Measurements from ENCODE around the gene TRAPPC6A. TPM values are rescaled to one million over a fixed set of nuclear protein-coding genes. Genes with fewer than 3 reads are reported as not detected.
A peak's percentile ranks its signal among the peaks of the same experiment; 100 is the strongest.

Gene TRAPPC6A
- total and polyA plus RNA-seq, 2 of the 13 experiments (the other 11 are each of a cell fraction or from before 2014, with no cell fraction given) = 6.5 to 21.0 TPM

GRCh38 chr19:45177817-45178261 lies at the start of gene TRAPPC6A (continued):
- TF ChIP-seq ZFP91 (CRISPR knock-in tag; IDR thresholded peaks at IDR 0.05; ENCODE audit: borderline replicate concordance) = 0 out of 2 replicates have a peak, but pooled peaks have one; percentile 29
- TF ChIP-seq ONECUT2 (CRISPR knock-in tag; IDR thresholded peaks at IDR 0.05) = no peak
- TF ChIP-seq ZBTB7A (CRISPR knock-in tag; IDR thresholded peaks at IDR 0.05) = no peak
- no peak for TF ChIP-seq FOSL1 (CRISPR knock-in tag; IDR thresholded peaks at IDR 0.05; ENCODE audit: borderline replicate concordance)
- TF ChIP-seq EHMT2 (IDR thresholded peaks at IDR 0.05; ENCODE audit: borderline replicate concordance, low read depth, low read length) = no peak
- TF ChIP-seq ZIK1 (CRISPR knock-in tag; IDR thresholded peaks at IDR 0.05; ENCODE audit: borderline replicate concordance, low read depth) = no peak
- TF ChIP-seq, protein P1, sequence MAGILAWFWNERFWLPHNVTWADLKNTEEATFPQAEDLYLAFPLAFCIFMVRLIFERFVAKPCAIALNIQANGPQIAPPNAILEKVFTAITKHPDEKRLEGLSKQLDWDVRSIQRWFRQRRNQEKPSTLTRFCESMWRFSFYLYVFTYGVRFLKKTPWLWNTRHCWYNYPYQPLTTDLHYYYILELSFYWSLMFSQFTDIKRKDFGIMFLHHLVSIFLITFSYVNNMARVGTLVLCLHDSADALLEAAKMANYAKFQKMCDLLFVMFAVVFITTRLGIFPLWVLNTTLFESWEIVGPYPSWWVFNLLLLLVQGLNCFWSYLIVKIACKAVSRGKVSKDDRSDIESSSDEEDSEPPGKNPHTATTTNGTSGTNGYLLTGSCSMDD (CRISPR knock-in tag; IDR thresholded peaks at IDR 0.05) = no peak
- no peak for TF ChIP-seq ZFP1 (CRISPR knock-in tag; IDR thresholded peaks at IDR 0.05)
- TF ChIP-seq TSC22D2 (CRISPR knock-in tag; IDR thresholded peaks at IDR 0.05; ENCODE audit: borderline replicate concordance) = no peak
- no peak for TF ChIP-seq GRHL1 (CRISPR knock-in tag; conservative IDR thresholded peaks at IDR 0.05)
- TF ChIP-seq ZNF160 (CRISPR knock-in tag; IDR thresholded peaks at IDR 0.05) = no peak
- TF ChIP-seq POLR2G (IDR thresholded peaks at IDR 0.05; ENCODE audit: low read depth, low read length) = peak; percentile 74
- no peak for TF ChIP-seq ZNF619 (CRISPR knock-in tag; IDR thresholded peaks at IDR 0.05)
- no peak for TF ChIP-seq NKX3-1 (CRISPR knock-in tag; IDR thresholded peaks at IDR 0.05)
- peak; percentile 57; the same call in 1 of the 2 replicates for TF ChIP-seq POGZ (CRISPR knock-in tag; IDR thresholded peaks at IDR 0.05)
- TF ChIP-seq, protein P2, sequence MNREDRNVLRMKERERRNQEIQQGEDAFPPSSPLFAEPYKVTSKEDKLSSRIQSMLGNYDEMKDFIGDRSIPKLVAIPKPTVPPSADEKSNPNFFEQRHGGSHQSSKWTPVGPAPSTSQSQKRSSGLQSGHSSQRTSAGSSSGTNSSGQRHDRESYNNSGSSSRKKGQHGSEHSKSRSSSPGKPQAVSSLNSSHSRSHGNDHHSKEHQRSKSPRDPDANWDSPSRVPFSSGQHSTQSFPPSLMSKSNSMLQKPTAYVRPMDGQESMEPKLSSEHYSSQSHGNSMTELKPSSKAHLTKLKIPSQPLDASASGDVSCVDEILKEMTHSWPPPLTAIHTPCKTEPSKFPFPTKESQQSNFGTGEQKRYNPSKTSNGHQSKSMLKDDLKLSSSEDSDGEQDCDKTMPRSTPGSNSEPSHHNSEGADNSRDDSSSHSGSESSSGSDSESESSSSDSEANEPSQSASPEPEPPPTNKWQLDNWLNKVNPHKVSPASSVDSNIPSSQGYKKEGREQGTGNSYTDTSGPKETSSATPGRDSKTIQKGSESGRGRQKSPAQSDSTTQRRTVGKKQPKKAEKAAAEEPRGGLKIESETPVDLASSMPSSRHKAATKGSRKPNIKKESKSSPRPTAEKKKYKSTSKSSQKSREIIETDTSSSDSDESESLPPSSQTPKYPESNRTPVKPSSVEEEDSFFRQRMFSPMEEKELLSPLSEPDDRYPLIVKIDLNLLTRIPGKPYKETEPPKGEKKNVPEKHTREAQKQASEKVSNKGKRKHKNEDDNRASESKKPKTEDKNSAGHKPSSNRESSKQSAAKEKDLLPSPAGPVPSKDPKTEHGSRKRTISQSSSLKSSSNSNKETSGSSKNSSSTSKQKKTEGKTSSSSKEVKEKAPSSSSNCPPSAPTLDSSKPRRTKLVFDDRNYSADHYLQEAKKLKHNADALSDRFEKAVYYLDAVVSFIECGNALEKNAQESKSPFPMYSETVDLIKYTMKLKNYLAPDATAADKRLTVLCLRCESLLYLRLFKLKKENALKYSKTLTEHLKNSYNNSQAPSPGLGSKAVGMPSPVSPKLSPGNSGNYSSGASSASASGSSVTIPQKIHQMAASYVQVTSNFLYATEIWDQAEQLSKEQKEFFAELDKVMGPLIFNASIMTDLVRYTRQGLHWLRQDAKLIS (CRISPR knock-in tag; IDR thresholded peaks at IDR 0.05) = 0 out of 2 replicates have a peak, but pooled peaks have one; percentile 31
- TF ChIP-seq FOSL2 (CRISPR knock-in tag; IDR thresholded peaks at IDR 0.05) = 0 out of 2 replicates have a peak, but pooled peaks have one; percentile 5
- TF ChIP-seq NFYC (CRISPR knock-in tag; IDR thresholded peaks at IDR 0.05) = no peak
- peak; percentile 49 for TF ChIP-seq KDM2A (CRISPR knock-in tag; IDR thresholded peaks at IDR 0.05; ENCODE audit: borderline replicate concordance, low read depth)
- no peak for TF ChIP-seq KLF13 (CRISPR knock-in tag; IDR thresholded peaks at IDR 0.05)
- no peak for TF ChIP-seq CAMTA2 (CRISPR knock-in tag; IDR thresholded peaks at IDR 0.05; ENCODE audit: borderline replicate concordance)
- no peak for TF ChIP-seq ZNF17 (CRISPR knock-in tag; IDR thresholded peaks at IDR 0.05)
- TF ChIP-seq KLF12 (CRISPR knock-in tag; IDR thresholded peaks at IDR 0.05; ENCODE audit: borderline replicate concordance) = no peak

Measured in HepG2 (cell line).